H1 (cell line): ENCODE results near the gene CYP3A7.

Source experiments
- CEBPB ChIP-seq: IDR thresholded peaks from 2 replicates; pipeline ENCODE4 v1.6.1; 2012; ENCODE audit warnings: low read depth, low read length
- EZH2 ChIP-seq: fragments of 200-600 bp; sonication (generic); IDR thresholded peaks from 2 replicates; pipeline ENCODE4 v1.7.1; 2012; ENCODE audit warnings: low read depth, mild to moderate bottlenecking, moderate library complexity, low read length, inconsistent platforms; ENCODE audit not compliant: severe bottlenecking
- JUND ChIP-seq: IDR thresholded peaks from 2 replicates; pipeline ENCODE4 v1.6.1; 2011; ENCODE audit warnings: mild to moderate bottlenecking, improper control_type of control experiment, low read length
- POLR2A ChIP-seq, 2 experiments: IDR thresholded peaks; 1 replicate in 1 of 2; 2 replicates in 1 of 2; pipeline ENCODE4 v1.6.1; 2011; ENCODE audit warnings: low read depth in 2 of 2, low read length in 2 of 2, mild to moderate bottlenecking in 2 of 2; ENCODE audit errors: control extremely low read depth in 1 of 2
- POLR2AphosphoS5 ChIP-seq: IDR thresholded peaks from 2 replicates; pipeline ENCODE4 v1.6.1; 2011; ENCODE audit warnings: low read depth, low read length
- SIN3A ChIP-seq, 2 experiments: IDR thresholded peaks in 1 of 2; conservative IDR thresholded peaks in 1 of 2; 2 replicates each; pipeline ENCODE4 v1.6.1; 2011 to 2012; ENCODE audit warnings: low read length in 2 of 2, improper control_type of control experiment in 1 of 2, low read depth in 1 of 2, mild to moderate bottlenecking in 1 of 2
- SIX5 ChIP-seq: IDR thresholded peaks from 2 replicates; pipeline ENCODE4 v1.6.1; 2011; ENCODE audit warnings: mild to moderate bottlenecking, low read depth, low read length
- YY1 ChIP-seq: IDR thresholded peaks from 2 replicates; pipeline ENCODE4 v1.6.1; 2011; ENCODE audit warnings: low read depth, mild to moderate bottlenecking, low read length
- TF ChIP-seq, protein P1 (sequence below), 3 experiments: IDR thresholded peaks; 1 replicate in 2 of 3; 2 replicates in 1 of 3; pipeline versions ENCODE4 v1.5.1 to v1.6.1; 2011; ENCODE audit warnings: low read length in 3 of 3, mild to moderate bottlenecking in 3 of 3, inconsistent platforms in 2 of 3, low read depth in 1 of 3, moderate library complexity in 1 of 3; ENCODE audit not compliant: insufficient read depth in 1 of 3; ENCODE audit errors: control extremely low read depth in 1 of 3

DNA sequence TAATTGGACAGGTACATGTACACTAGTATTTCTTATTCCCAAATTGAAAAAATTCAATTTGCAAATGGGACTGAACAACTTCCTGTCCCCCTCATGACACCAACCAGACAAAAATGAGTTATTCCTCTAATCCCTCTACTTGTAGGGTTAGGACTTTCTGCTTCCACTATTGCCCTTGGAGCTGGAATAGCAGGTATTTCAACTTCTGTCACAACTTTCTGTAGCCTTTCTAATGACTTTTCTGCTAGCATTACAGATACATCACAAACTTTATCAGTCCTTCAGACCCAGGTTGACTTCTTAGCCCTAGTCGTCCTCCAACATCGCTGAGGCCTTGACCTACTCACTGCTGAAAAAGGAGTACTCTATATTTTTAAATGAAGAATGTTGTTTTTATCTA, 6.4 kb downstream of the CYP3A7 start:
- no peak for TF ChIP-seq CEBPB
- no peak for TF ChIP-seq SIN3A (conservative IDR thresholded peaks at IDR 0.05 in 1 of 2, IDR thresholded peaks at IDR 0.05 in 1 of 2; ENCODE audit: low read depth in 1 of 2, low read length in 2 of 2)
- no peak for TF ChIP-seq JUND
- TF ChIP-seq, protein P1, sequence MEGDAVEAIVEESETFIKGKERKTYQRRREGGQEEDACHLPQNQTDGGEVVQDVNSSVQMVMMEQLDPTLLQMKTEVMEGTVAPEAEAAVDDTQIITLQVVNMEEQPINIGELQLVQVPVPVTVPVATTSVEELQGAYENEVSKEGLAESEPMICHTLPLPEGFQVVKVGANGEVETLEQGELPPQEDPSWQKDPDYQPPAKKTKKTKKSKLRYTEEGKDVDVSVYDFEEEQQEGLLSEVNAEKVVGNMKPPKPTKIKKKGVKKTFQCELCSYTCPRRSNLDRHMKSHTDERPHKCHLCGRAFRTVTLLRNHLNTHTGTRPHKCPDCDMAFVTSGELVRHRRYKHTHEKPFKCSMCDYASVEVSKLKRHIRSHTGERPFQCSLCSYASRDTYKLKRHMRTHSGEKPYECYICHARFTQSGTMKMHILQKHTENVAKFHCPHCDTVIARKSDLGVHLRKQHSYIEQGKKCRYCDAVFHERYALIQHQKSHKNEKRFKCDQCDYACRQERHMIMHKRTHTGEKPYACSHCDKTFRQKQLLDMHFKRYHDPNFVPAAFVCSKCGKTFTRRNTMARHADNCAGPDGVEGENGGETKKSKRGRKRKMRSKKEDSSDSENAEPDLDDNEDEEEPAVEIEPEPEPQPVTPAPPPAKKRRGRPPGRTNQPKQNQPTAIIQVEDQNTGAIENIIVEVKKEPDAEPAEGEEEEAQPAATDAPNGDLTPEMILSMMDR (IDR thresholded peaks at IDR 0.05; ENCODE audit: control extremely low read depth in 1 of 3, insufficient read depth in 1 of 3, low read depth in 1 of 3, low read length in 3 of 3) = no peak
- TF ChIP-seq POLR2AphosphoS5 = no peak
- no peak for TF ChIP-seq EZH2
- TF ChIP-seq POLR2A (IDR thresholded peaks at IDR 0.05; ENCODE audit: control extremely low read depth in 1 of 2, low read depth in 2 of 2, low read length in 2 of 2) = no peak
- TF ChIP-seq SIX5 = no peak
- TF ChIP-seq YY1 = no peak
